SKM-1 (cell line): ENCODE measurements around the gene MISP3.

Experiments used
- DNase-seq: peaks from one replicate; lab custom pipeline; 2025; ENCODE audit not compliant: unreplicated experiment; lab: John Stamatoyannopoulos, UW

Gene MISP3

DNA sequence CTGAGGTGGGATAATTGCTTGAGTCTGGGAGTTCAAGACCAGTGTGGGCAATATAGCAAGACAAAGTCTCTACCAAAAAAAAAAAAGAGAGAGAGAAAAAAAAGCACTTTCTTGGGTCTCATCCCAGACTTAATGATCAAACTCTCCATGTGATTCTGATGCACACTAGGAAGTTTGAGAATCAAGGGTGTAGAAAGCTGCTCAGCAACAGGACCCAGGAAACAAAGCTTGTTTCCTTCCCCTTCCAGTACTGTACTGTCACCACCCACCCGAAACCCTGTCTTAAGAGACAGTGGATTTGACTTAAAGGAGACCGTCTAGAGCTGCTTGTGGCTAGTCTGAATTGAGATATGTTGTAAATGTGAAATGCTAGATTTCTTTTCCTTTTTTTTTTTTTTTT is 5.8 kb downstream of the MISP3 start:
- no peak for DNase-seq

- peak; percentile 99 for DNase-seq
Observed at GRCh38 chr19:14080887-14081796, 8.6 kb downstream of the MISP3 start.

DNA sequence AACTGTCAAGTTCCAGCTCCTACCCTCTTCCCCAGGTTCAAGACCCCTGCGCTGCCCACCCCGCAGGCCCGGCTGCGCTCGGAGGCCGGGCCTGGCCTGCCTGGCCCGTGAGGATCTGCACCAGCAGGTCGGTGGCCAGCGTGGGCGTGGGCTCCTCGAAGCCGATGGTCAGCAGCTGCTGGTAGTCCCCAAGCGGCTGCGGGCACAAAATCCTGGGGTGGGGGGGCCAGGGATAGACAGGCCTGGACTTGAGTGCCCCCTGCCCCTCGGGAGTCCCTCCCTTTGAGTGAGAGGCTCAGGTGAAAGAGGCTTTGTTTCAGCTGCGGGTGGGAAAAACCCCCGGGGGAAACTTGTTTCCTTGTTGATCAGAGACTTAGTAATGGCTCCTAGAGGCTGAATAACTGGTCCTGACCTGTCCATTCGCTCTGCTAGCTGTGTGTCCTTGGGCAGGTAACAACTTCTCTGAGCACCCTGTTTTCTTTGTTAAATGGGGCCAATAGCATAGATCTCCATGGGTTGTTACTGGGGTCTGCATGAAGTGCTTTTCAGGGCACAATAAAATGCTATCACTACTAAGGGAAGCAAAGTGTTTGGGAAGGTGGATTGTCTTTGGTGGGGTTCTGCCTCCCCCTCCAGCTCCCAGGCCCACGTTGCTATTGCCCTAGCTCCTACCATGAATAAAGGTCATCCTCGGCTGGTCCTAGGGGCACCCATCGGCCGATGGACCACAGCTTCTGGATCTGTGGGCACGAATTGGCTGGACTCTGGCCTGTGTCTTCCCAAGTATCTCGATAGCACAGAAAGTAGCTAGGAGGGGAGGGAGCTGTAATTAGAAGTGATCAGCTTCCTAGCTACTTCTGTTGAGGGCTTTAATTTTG is 9.4 kb downstream of the MISP3 start:
- DNase-seq, result no peak

DNA sequence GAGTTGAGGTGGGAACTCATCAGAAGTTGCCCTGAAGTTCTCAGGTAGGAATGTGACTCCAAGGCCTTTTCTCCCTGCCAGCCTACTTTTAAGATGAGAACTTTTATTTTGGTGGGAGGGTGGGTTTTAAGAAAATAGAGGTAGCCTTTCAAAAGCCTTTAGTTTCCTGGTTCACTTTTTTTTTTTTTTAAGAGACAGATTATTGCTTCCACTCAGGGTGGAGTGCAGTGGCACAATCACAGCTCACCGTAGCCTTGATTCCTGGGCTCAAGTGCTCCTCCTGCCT is 10.0 kb downstream of the MISP3 start:
- no peak for DNase-seq

GRCh38 chr19:14085309-14085995 is 12.9 kb downstream of the MISP3 start, which contains the start of gene C19orf67:
TSS of gene C19orf67 (minus strand) at chr19:14085783. CDS start at chr19:14085627, 156 bp downstream.
- DNase-seq, result no peak

DNA sequence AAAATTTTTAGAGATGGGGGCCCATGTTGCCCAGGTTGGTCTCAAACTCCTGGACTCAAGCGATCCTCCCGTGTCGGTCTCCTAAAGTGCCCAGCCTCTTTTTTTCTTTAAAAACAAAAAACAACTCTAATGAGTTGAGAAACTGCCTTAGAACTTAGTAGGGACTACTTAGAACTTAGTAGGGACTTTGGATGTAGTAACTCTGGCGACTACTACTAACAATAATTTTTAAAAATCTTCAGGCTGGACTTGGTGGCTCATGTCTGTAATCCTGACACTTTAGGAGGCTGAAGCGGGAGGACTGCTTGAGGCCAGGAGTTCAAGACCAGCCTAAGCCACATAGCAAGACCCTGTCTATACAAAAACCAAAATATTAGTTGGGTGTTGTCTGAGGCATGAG is 13.5 kb downstream of the MISP3 start:
- DNase-seq, result no peak

GRCh38 chr19:14088634-14089411 is 16.2 kb downstream of the MISP3 start:
- DNase-seq, result no peak

GRCh38 chr19:14089412-14089661 is 16.8 kb downstream of the MISP3 start:
- no peak for DNase-seq

- no peak for DNase-seq
Observed at GRCh38 chr19:14089662-14090508, 17.3 kb downstream of the MISP3 start.

DNA sequence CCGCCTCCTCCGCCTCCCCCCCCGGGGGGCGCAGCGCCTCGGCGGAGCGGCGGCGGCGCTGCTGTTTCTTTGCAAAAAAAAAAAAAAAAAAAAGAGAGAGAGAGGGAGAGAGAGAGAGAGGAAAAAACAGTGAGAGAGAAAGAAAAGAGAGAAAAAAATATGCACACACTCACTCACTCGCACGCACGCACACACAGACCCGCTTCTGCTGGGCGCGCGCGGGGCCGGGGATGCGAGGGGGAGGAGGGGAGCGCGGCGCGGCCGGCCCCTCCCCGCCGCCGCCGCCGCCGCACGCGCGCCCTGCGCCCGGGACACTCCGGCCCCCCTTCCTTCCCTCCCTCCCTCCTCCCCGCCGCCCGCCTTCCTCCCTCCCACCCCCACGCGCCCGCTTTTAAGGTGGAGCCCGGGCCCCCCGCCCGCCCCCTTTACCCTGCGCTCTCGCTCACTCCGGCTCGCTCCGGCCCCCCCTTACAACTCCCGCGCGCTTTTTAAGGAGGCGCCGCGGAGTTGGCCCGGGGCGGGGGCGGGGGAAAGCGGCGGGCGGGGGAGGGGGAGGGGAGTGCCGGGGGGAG is 18.0 kb downstream of the MISP3 start, which contains the start of gene SAMD1:
SAMD1 (minus strand) TSS at position 243 of the 572 bp plus-strand sequence.
- peak; percentile 66 for DNase-seq

GRCh38 chr19:14091081-14091812 is 18.7 kb downstream of the MISP3 start:
- DNase-seq, result peak; percentile 14

DNA sequence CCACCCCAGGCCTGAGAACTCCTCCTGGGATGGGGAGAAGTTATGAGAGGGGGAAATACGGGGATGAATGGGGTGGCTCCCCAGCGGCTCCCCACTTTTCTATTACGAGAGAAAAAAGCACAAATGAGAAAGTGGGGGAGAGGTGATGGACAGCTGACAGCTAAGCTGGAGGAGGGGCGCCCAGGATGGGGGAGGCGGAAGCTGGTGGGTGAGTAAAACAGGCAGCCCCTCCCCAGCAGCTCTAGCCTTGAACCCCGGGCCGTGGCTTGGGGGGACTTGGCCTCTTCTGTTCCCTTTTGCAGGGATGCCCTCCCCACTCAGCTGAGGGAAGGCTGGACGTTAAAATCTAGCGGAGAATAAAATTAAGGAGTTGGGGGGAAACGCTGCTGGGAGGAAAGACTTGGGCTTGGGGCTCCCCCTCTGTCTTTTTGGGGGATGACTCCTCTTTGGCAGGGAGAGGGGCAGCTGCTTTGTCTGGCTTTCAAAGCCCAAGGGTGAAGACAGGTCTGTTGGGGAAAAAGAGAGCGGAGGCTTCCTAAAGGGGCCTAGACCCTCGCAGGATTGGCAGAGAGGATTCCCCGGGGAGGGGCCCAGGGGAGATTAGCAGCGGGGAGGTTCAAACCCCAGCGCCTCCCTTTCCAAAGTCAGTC is 19.4 kb downstream of the MISP3 start:
- no peak for DNase-seq

DNA sequence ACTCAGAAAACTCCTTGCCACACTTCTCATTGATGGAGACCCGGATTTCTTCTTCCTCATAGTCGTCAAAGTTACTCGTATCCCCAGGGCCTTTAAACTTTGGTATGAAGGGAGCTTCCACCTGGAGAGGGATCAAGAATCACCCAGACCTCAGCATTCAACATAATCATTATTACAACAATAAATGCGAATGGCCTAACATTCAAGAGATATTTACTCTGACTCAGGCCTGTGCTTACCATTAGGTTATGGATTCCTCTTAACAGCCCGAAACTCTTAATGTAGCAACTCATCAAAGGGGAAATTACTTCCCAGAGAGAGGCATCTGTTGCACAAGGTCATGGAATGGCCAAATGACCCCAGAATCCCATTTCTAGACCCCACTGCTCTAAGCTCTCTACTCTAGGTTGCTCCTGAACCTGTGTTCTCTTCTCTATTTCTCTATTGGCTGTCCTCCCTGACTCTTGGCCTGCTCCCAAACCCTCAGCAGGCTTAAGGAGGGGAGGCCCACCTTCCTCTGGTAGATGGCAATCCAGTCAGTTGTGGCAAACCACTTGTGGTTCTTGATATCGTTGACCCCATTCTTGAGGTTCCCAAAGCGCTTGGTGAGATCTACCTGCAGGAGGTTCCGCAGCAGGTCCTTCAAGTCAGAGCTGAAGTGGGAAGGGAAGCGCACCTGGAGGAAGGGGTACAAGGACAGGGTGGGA is 20.7 kb downstream of the MISP3 start:
- DNase-seq, result no peak

DNA sequence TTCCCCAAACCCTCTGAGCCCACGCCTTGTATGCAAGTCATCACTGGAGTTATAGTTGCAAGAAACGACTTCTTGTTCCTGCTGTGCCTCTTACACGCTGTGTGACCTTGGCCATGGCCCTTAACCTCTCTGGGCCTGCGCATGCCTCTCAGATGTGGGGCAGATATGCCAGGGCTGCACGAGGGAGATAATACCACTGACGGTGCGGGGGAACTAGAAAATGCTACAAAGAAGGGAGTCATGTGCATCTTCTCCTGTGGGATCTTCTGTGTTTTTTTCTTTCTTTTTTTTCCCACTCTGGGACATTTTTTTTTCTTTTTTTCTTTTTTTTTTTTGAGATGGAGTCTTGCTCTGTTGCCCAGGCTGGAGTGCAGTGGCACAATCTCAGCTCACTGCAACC is 22.3 kb downstream of the MISP3 start:
- DNase-seq, result no peak

DNA sequence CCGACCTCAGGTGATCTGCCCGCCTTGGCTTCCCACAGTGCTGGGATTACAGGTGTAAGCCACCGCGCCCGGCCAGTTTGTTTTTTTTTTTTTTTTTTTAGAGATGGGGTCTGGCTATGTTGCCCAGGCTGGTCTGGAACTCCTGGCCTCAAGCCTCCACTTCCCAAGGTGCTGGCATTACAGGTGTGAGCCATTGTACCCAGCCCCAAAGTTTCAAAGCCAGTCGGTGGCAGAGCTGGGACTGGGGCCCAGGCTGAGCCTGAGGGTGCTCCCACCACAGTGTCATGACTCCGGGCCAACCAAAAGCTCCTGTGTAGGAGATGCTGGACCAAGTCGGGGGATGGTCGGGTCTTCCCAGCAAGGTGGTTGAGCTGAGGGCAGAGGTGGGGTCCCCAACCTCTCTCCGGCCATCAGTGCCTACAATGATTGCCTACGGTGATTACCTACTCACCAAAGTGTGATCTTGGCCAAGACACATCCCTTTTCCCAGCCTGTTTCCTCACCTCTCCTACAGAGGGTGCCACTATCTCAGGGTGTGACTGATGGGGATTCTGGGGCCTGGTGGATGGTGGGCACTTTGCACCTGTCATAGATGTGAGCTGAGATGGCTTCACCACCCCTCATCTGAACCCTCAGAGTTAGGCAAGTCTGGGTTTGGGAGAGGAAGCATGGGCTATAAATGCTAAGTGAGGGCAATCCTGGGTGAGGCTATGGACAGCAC is 23.8 kb downstream of the MISP3 start:
- DNase-seq, result no peak

DNA sequence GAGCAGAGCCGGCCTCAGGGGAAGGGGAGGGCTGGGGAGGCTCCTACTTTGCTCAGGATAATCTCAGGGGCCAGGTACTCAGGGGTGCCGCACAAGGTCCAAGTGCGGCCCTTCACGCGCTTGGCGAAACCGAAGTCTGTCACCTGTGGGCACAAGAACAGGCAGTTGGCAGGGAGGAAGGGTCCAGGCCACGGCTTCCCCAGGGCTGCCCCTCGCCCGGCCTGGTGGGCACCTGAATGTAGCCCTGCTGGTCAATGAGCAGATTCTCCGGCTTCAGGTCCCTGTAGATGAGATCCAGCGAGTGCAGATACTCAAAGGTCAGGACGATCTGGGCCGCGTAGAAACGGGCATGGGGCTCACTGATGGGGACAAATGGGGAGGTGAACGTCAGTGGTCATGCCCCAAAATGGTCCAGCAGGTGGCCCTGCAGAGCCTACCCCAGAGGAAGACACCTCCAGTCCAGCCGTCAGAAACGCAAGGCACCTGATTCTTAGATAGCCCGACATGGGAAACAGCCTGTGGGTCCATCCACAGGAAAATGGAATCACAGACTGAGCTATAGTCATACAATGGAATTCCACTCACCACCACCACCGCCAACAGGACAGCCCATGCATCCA is 25.1 kb downstream of the MISP3 start:
- DNase-seq, result no peak
